ENCODE data around the gene POLR3A. TPM values are rescaled to one million over a fixed set of nuclear protein-coding genes. Genes with fewer than 3 reads are reported as not detected.
"Not testable (repeated sequence)": the region's sequence is repeated elsewhere in the genome, so short reads cannot be mapped to it uniquely, and the experiment has no call there.

The POLR3A gene
- total and polyA plus RNA-seq, 9 donors = 4.8 to 15.0 (median 12.8) TPM

GRCh38 chr10:78071857-78072179, 42.5 kb upstream of the POLR3A start:
- no peak for TF ChIP-seq CTCF (IDR thresholded peaks at IDR 0.05)
- TF ChIP-seq EP300 (IDR thresholded peaks at IDR 0.05) = no peak
- TF ChIP-seq POLR2A (IDR thresholded peaks at IDR 0.05) = no peak
- DNase-seq = peak in 1 of 5 donors; percentile 9
- Histone ChIP-seq H3K9me3 (no peaks in the 10 kb centered on the region), H3K27ac (no peak overlapping the region), H3K4me1 (ENCODE audit: insufficient read depth) (no peaks in the 10 kb centered on the region), H3K36me3 (no peaks in the 10 kb centered on the region), H3K4me3 (no peak overlapping the region), H3K27me3 (no peaks in the 10 kb centered on the region)
- intact Hi-C loops (cut with DNase I) = no loop called here
- 88 to 90% (median 90%) methylated on average over 4 of the region's 4 CpGs for WGBS, 3 donors

- 69 to 76% (median 70%) methylated on average over 4 of the region's 4 CpGs for WGBS, 3 donors
- Histone ChIP-seq H3K9me3 (no peaks in the 10 kb centered on the region), H3K4me1 (ENCODE audit: insufficient read depth) (no peaks in the 10 kb centered on the region), H3K27ac (no peak overlapping the region), H3K36me3 (no peaks in the 10 kb centered on the region), H3K4me3 (no peak overlapping the region), H3K27me3 (no peaks in the 10 kb centered on the region)
- no peak for TF ChIP-seq EP300 (IDR thresholded peaks at IDR 0.05)
- no peak for TF ChIP-seq POLR2A (IDR thresholded peaks at IDR 0.05)
- no peak for TF ChIP-seq CTCF (IDR thresholded peaks at IDR 0.05)
- intact Hi-C loops (cut with DNase I) = no loop called here
- DNase-seq = peak in 1 of 5 donors; percentile 3
Measured at GRCh38 chr10:78071140-78071856, 42.0 kb upstream of the POLR3A start.

GRCh38 chr10:78070726-78071125, 41.4 kb upstream of the POLR3A start:
- TF ChIP-seq CTCF (IDR thresholded peaks at IDR 0.05) = no peak
- TF ChIP-seq POLR2A (IDR thresholded peaks at IDR 0.05) = no peak
- no peak for TF ChIP-seq EP300 (IDR thresholded peaks at IDR 0.05)
- Histone ChIP-seq H3K27ac (no peak overlapping the region), H3K4me3 (no peak overlapping the region), H3K36me3 (no peaks in the 10 kb centered on the region), H3K4me1 (ENCODE audit: insufficient read depth) (no peaks in the 10 kb centered on the region), H3K9me3 (no peaks in the 10 kb centered on the region), H3K27me3 (no peaks in the 10 kb centered on the region)
- intact Hi-C loops (cut with DNase I) = no loop called here
- WGBS, 3 donors = 73 to 85% (median 77%) methylated on average over 5 of the region's 5 CpGs
- peak in 1 of 5 donors; percentile 8 for DNase-seq

- H3K4me3 ChIP-seq; H3K9me3 ChIP-seq; H3K27ac ChIP-seq; H3K36me3 ChIP-seq; intact Hi-C loops (cut with DNase I); H3K27me3 ChIP-seq; H3K4me1 ChIP-seq (ENCODE audit: insufficient read depth): not testable (repeated sequence)
- WGBS, 3 donors = 93 to 95% (median 94%) methylated on average over 12 of the region's 12 CpGs
- peak in 1 of 5 donors; percentile 4 for DNase-seq
Measured at GRCh38 chr10:78070064-78070463, 40.7 kb upstream of the POLR3A start.

- intact Hi-C loops (cut with DNase I) = loop anchor here in 2 of 4 donors (10.0 kb wide), 2 partner anchors 216 to 1136 kb away; no protein-coding TSS in a partner anchor
- H3K4me1 ChIP-seq (ENCODE audit: insufficient read depth) = no peaks in the 10 kb centered on the region
- no peak for TF ChIP-seq CTCF (IDR thresholded peaks at IDR 0.05)
- no peak for TF ChIP-seq EP300 (IDR thresholded peaks at IDR 0.05)
- TF ChIP-seq POLR2A (IDR thresholded peaks at IDR 0.05) = no peak
- no peaks in the 10 kb centered on the region for H3K36me3 ChIP-seq
- H3K27ac ChIP-seq = no peak overlapping the region
- no peak overlapping the region for H3K4me3 ChIP-seq
- DNase-seq = no peak
- H3K9me3 ChIP-seq = no peaks in the 10 kb centered on the region
- H3K27me3 ChIP-seq = no peaks in the 10 kb centered on the region
- 95 to 99% (median 96%) methylated on average over 6 of the region's 6 CpGs for WGBS, 3 donors
Measured at GRCh38 chr10:78069151-78069550, 39.8 kb upstream of the POLR3A start.
